IPS-20b (cell line): ENCODE data around the gene INSYN1.

Source experiments
- H3K27ac ChIP-seq: one replicate; pipeline ENCODE4 v1.5.1; 2013; ENCODE audit warnings: low read length
- H3K27me3 ChIP-seq: 2 replicates; pipeline ENCODE4 v1.6.1; 2013; ENCODE audit warnings: mild to moderate bottlenecking, low read length, inconsistent platforms; ENCODE audit not compliant: insufficient read depth
- H3K36me3 ChIP-seq: 2 replicates; pipeline ENCODE4 v1.6.1; 2013; ENCODE audit warnings: low read depth, mild to moderate bottlenecking, inconsistent platforms, low read length, moderate library complexity; ENCODE audit not compliant: insufficient read depth
- H3K4me1 ChIP-seq: 2 replicates; pipeline ENCODE4 v1.6.1; 2013; ENCODE audit warnings: mild to moderate bottlenecking, control low read depth, inconsistent platforms, low read length, moderate library complexity; ENCODE audit not compliant: insufficient read depth
- H3K4me3 ChIP-seq: 2 replicates; pipeline ENCODE4 v1.5.1; 2013; ENCODE audit warnings: mild to moderate bottlenecking, low read length, inconsistent platforms
- H3K9ac ChIP-seq: 2 replicates; pipeline ENCODE4 v1.6.1; 2013; ENCODE audit warnings: low read depth, mild to moderate bottlenecking, inconsistent platforms, low read length, moderate library complexity
- H3K9me3 ChIP-seq: 2 replicates; pipeline ENCODE4 v1.6.1; 2013; ENCODE audit warnings: mild to moderate bottlenecking, low read depth, low read length, inconsistent platforms; ENCODE audit not compliant: insufficient read depth

INSYN1 gene

GRCh38 chr15:73695773-73696640 lies 57.1 kb downstream of the INSYN1 start:
- peak overlapping the region; percentile 24 for H3K9ac ChIP-seq

GRCh38 chr15:73694419-73694818 lies 58.7 kb downstream of the INSYN1 start:
- H3K4me3 ChIP-seq, result no peak overlapping the region
- no peak overlapping the region for H3K9ac ChIP-seq
- H3K9me3 ChIP-seq, result no peaks in the 10 kb centered on the region
- no peak overlapping the region for H3K27ac ChIP-seq
- peaks cover 27% of the 10 kb centered on the region for H3K4me1 ChIP-seq
- no peaks in the 10 kb centered on the region for H3K27me3 ChIP-seq
- H3K36me3 ChIP-seq, result no peaks in the 10 kb centered on the region; the same call in 1 of the 2 replicates

More at GRCh38 chr15:73695773-73696640, 57.1 kb downstream of the INSYN1 start:
- Histone ChIP-seq H3K4me1 (peaks cover 29% of the 10 kb centered on the region), H3K27me3 (no peaks in the 10 kb centered on the region), H3K9me3 (no peaks in the 10 kb centered on the region), H3K27ac (peak overlapping the region; percentile 64), H3K36me3 (peaks cover under 1% of the 10 kb centered on the region; the same call in 1 of the 2 replicates), H3K4me3 (no peak overlapping the region)

- Histone ChIP-seq H3K27me3 (no peaks in the 10 kb centered on the region), H3K4me3 (no peak overlapping the region), H3K36me3 (no peaks in the 10 kb centered on the region; the same call in 1 of the 2 replicates), H3K27ac (no peak overlapping the region), H3K4me1 (peaks cover 29% of the 10 kb centered on the region), H3K9me3 (no peaks in the 10 kb centered on the region), H3K9ac (no peak overlapping the region)
These were observed 61.8 kb downstream of the INSYN1 start for GRCh38 chr15:73691396-73691795.

- no peak overlapping the region for H3K27ac ChIP-seq
- no peaks in the 10 kb centered on the region for H3K9me3 ChIP-seq
- peaks cover 26% of the 10 kb centered on the region for H3K4me1 ChIP-seq
- H3K9ac ChIP-seq, result no peak overlapping the region
- no peaks in the 10 kb centered on the region for H3K27me3 ChIP-seq
- no peaks in the 10 kb centered on the region; the same call in 1 of the 2 replicates for H3K36me3 ChIP-seq
- no peak overlapping the region for H3K4me3 ChIP-seq
These were observed 64.7 kb downstream of the INSYN1 start for GRCh38 chr15:73688455-73688854.

- H3K4me3 ChIP-seq, result no peak overlapping the region
- no peaks in the 10 kb centered on the region for H3K9me3 ChIP-seq
- no peaks in the 10 kb centered on the region; the same call in 1 of the 2 replicates for H3K36me3 ChIP-seq
- no peak overlapping the region for H3K27ac ChIP-seq
- no peaks in the 10 kb centered on the region for H3K27me3 ChIP-seq
- H3K9ac ChIP-seq, result peak overlapping the region; percentile 15; the same call in 1 of the 2 replicates
- peaks cover 26% of the 10 kb centered on the region for H3K4me1 ChIP-seq
These were observed 65.8 kb downstream of the INSYN1 start for GRCh38 chr15:73687351-73687750.

- H3K9ac ChIP-seq, result no peak overlapping the region
- no peak overlapping the region for H3K27ac ChIP-seq
- peaks cover 24% of the 10 kb centered on the region for H3K4me1 ChIP-seq
- H3K4me3 ChIP-seq, result no peak overlapping the region
- H3K27me3 ChIP-seq, result no peaks in the 10 kb centered on the region
- H3K9me3 ChIP-seq, result no peaks in the 10 kb centered on the region
- H3K36me3 ChIP-seq, result no peaks in the 10 kb centered on the region; the same call in 1 of the 2 replicates
These were observed 66.3 kb downstream of the INSYN1 start for GRCh38 chr15:73686781-73687256.

- Histone ChIP-seq H3K4me1 (peaks cover 16% of the 10 kb centered on the region), H3K9me3 (no peaks in the 10 kb centered on the region), H3K36me3 (no peaks in the 10 kb centered on the region; the same call in 1 of the 2 replicates), H3K27ac (no peak overlapping the region), H3K9ac (peak overlapping the region; percentile 81; the same call in 1 of the 2 replicates), H3K27me3 (no peaks in the 10 kb centered on the region), H3K4me3 (peak overlapping the region; percentile 71)
These were observed 67.2 kb downstream of the INSYN1 start for GRCh38 chr15:73685981-73686380.
